ENCODE measurements around the gene AGBL4.
"Not testable (repeated sequence)": the region's sequence is repeated elsewhere in the genome, so short reads cannot be mapped to it uniquely, and the experiment has no call there.

DNA sequence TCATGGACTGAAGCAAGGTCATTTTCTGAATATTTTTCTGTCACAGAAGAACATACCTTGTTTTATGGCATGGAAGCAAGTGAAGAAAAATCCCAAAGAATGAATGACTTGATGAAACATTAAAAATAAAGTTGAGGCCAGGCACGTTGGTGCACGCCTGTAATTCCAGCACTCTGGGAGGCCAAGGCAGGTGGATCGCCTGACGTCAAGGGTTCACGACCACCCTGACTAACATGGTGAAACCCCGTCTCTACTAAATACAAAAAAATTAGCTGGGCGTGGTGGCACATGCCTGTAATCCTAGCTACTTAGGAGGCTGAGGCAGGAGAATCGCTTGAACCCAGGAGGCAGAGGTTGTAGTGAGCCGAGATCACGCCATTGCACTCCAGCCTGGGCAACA is 1020.8 kb downstream of the AGBL4 start:
- TF ChIP-seq EZH2 (IDR thresholded peaks at IDR 0.05; ENCODE audit: borderline replicate concordance, low read depth, low read length, severe bottlenecking): not testable (repeated sequence)
- TF ChIP-seq, protein P1, sequence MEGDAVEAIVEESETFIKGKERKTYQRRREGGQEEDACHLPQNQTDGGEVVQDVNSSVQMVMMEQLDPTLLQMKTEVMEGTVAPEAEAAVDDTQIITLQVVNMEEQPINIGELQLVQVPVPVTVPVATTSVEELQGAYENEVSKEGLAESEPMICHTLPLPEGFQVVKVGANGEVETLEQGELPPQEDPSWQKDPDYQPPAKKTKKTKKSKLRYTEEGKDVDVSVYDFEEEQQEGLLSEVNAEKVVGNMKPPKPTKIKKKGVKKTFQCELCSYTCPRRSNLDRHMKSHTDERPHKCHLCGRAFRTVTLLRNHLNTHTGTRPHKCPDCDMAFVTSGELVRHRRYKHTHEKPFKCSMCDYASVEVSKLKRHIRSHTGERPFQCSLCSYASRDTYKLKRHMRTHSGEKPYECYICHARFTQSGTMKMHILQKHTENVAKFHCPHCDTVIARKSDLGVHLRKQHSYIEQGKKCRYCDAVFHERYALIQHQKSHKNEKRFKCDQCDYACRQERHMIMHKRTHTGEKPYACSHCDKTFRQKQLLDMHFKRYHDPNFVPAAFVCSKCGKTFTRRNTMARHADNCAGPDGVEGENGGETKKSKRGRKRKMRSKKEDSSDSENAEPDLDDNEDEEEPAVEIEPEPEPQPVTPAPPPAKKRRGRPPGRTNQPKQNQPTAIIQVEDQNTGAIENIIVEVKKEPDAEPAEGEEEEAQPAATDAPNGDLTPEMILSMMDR (IDR thresholded peaks at IDR 0.05; ENCODE audit: borderline replicate concordance, extremely low read depth, low read length, poor library complexity, severe bottlenecking): not testable (repeated sequence)
